WTC11 (cell line): ENCODE results near the gene TARP.
A peak's percentile ranks its signal among the peaks of the same experiment; 100 is the strongest.

Source experiments
- ATAC-seq: fragments of 200-7000 bp; cut with Tn5 transposase; 2 replicates; pipeline ENCODE4 v1.10.0; 2021; ENCODE audit warnings: mild to moderate bottlenecking, moderate library complexity
- CTCF ChIA-PET: fragments of 300-600 bp; sonication (Branson Sonifier 250); formaldehyde crosslinking; loops from one replicate; lab custom pipeline; 2021; ENCODE audit warnings: antibody characterized with exemption; lab: Charles Lee
- POLR2A ChIA-PET: fragments of 350-600 bp; sonication (Branson Sonifier 250); formaldehyde crosslinking; loops from one replicate; lab custom pipeline; 2021; ENCODE audit warnings: antibody characterized with exemption; lab: Charles Lee
- DNase-seq: peaks from one replicate; pipeline ENCODE4 v3.0.0; 2021; ENCODE audit warnings: low spot score
- H3K27ac Mint-ChIP-seq: 2 replicates; pipeline ENCODE4 v1.8.0; 2021; ENCODE audit warnings: mixed read lengths
- H3K27me3 Mint-ChIP-seq: 2 replicates; pipeline ENCODE4 v1.8.0; 2021; ENCODE audit warnings: low read depth, mild to moderate bottlenecking, moderate library complexity, mixed read lengths
- H3K36me3 Mint-ChIP-seq: 2 replicates; pipeline ENCODE4 v1.8.0; 2021; ENCODE audit warnings: mixed read lengths
- H3K4me1 Mint-ChIP-seq: 2 replicates; pipeline ENCODE4 v1.8.0; 2022; ENCODE audit warnings: mixed read lengths
- H3K4me3 Mint-ChIP-seq: 2 replicates; pipeline ENCODE4 v1.8.0; 2021; ENCODE audit warnings: mild to moderate bottlenecking, moderate library complexity, mixed read lengths
- H3K9me3 Mint-ChIP-seq: 2 replicates; pipeline ENCODE4 v1.8.0; 2021; ENCODE audit warnings: mixed read lengths
- AFF4 ChIP-seq: sonication (generic); formaldehyde crosslinking; IDR thresholded peaks from 2 replicates; pipeline ENCODE4 v1.8.1; 2023; ENCODE audit warnings: mild to moderate bottlenecking, missing genetic modification reagents, borderline replicate concordance
- ATF2 ChIP-seq: sonication (generic); formaldehyde crosslinking; IDR thresholded peaks from 2 replicates; pipeline ENCODE4 v1.8.1; 2022; ENCODE audit warnings: low read depth, missing genetic modification reagents, borderline replicate concordance
- CBFB ChIP-seq: sonication (generic); formaldehyde crosslinking; IDR thresholded peaks from 2 replicates; pipeline ENCODE4 v1.8.1; 2022; ENCODE audit warnings: mild to moderate bottlenecking, low read depth, missing genetic modification reagents
- CREB1 ChIP-seq: sonication (generic); formaldehyde crosslinking; IDR thresholded peaks from 2 replicates; pipeline ENCODE4 v1.8.0; 2023; ENCODE audit warnings: mild to moderate bottlenecking, missing genetic modification reagents
- ESRRA ChIP-seq: sonication (generic); formaldehyde crosslinking; IDR thresholded peaks from 2 replicates; pipeline ENCODE4 v1.8.1; 2022; ENCODE audit warnings: mild to moderate bottlenecking, missing genetic modification reagents, borderline replicate concordance
- ETV6 ChIP-seq: sonication (generic); formaldehyde crosslinking; IDR thresholded peaks from 2 replicates; pipeline ENCODE4 v1.8.1; 2022; ENCODE audit warnings: mild to moderate bottlenecking, missing genetic modification reagents
- FOXJ3 ChIP-seq: sonication (generic); formaldehyde crosslinking; IDR thresholded peaks from 2 replicates; pipeline ENCODE4 v1.9.0; 2021; ENCODE audit warnings: missing genetic modification reagents, mild to moderate bottlenecking, borderline replicate concordance
- GABPB1 ChIP-seq: sonication (generic); formaldehyde crosslinking; IDR thresholded peaks from 2 replicates; pipeline ENCODE4 v1.8.1; 2023; ENCODE audit warnings: mild to moderate bottlenecking, missing genetic modification reagents
- IRF2 ChIP-seq: sonication (generic); formaldehyde crosslinking; IDR thresholded peaks from 2 replicates; pipeline ENCODE4 v1.8.0; 2022; ENCODE audit warnings: low read depth, missing genetic modification reagents, borderline replicate concordance
- JAZF1 ChIP-seq: fragments of 250-450 bp; sonication (Bioruptor Pico); IDR thresholded peaks from 2 replicates; pipeline ENCODE4 v1.9.0; 2021; ENCODE audit warnings: moderate library complexity, mild to moderate bottlenecking, inconsistent platforms
- MXD4 ChIP-seq: fragments of 250-450 bp; sonication (Bioruptor Pico); IDR thresholded peaks from 2 replicates; pipeline ENCODE4 v1.8.0; 2021; ENCODE audit warnings: mild to moderate bottlenecking, moderate library complexity, borderline replicate concordance
- PRDM15 ChIP-seq: sonication (generic); formaldehyde crosslinking; IDR thresholded peaks from 2 replicates; pipeline ENCODE4 v1.8.0; 2022; ENCODE audit warnings: missing genetic modification reagents
- SMAD3 ChIP-seq: sonication (generic); formaldehyde crosslinking; IDR thresholded peaks from 2 replicates; pipeline ENCODE4 v1.8.0; 2022; ENCODE audit warnings: missing genetic modification reagents, mild to moderate bottlenecking, borderline replicate concordance
- TEAD4 ChIP-seq: sonication (generic); formaldehyde crosslinking; IDR thresholded peaks from 2 replicates; pipeline ENCODE4 v1.8.0; 2022; ENCODE audit warnings: mild to moderate bottlenecking, missing genetic modification reagents
- TP53 ChIP-seq: sonication (generic); formaldehyde crosslinking; IDR thresholded peaks from 2 replicates; pipeline ENCODE4 v1.8.1; 2023; ENCODE audit warnings: mild to moderate bottlenecking, missing genetic modification reagents
- ZNF219 ChIP-seq: sonication (generic); formaldehyde crosslinking; IDR thresholded peaks from 2 replicates; pipeline ENCODE4 v1.8.0; 2023; ENCODE audit warnings: missing genetic modification reagents, mild to moderate bottlenecking, borderline replicate concordance
- ZNF396 ChIP-seq: fragments of 250-450 bp; sonication (Bioruptor Pico); IDR thresholded peaks from 2 replicates; pipeline ENCODE4 v1.8.0; 2021; ENCODE audit warnings: mild to moderate bottlenecking, moderate library complexity, borderline replicate concordance
- TF ChIP-seq, protein P1 (sequence below): sonication (generic); formaldehyde crosslinking; IDR thresholded peaks from 2 replicates; pipeline ENCODE4 v1.8.0; 2023; ENCODE audit warnings: missing genetic modification reagents
- TF ChIP-seq, protein P2 (sequence below): sonication (generic); formaldehyde crosslinking; IDR thresholded peaks from 2 replicates; pipeline ENCODE4 v1.8.1; 2023; ENCODE audit warnings: mild to moderate bottlenecking, missing genetic modification reagents, moderate library complexity
- TF ChIP-seq, protein P3 (sequence below): fragments of 200-600 bp; IDR thresholded peaks from 2 replicates; pipeline ENCODE4 v1.8.0; 2022; ENCODE audit warnings: antibody characterized with exemption

Gene TARP

DNA sequence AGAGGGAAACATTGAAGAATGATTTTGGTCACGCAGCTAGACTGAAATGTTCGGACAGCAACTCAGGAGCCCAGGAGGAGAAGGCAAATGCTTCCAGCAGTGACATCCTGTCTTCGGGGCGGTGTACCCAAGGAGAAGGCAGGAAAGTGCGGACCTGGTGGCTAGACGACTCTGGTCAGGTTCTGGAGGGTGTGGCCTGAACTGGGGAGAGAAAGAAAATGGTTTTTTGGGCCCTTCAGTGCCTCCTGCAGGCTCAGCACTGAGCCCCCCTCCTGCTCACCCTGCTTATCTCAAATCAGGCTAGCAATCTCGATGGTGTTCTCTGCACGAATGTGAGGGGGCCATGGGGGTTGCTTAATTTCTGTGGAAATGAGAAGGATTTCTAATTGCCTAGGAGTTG lies 26.7 kb upstream of the TARP start:
- Mint-ChIP-seq H3K27me3 (no peaks in the 10 kb centered on the region), H3K36me3 (no peaks in the 10 kb centered on the region), H3K9me3 (no peaks in the 10 kb centered on the region), H3K4me3 (no peak overlapping the region), H3K27ac (no peak overlapping the region), H3K4me1 (peaks cover 11% of the 10 kb centered on the region; the same call in 1 of the 2 replicates)
- CTCF ChIA-PET, result interaction anchor here (1.5 to 2.3 kb wide), 2 partner anchors 31 to 35 kb away, joined by 3 to 6 read pairs; no protein-coding TSS in a partner anchor
- TF ChIP-seq PRDM15 (no peak), TEAD4 (CRISPR knock-in tag) (no peak), SMAD3 (no peak), FOXJ3 (no peak), ZNF396 (CRISPR knock-in tag) (no peak), ETV6 (CRISPR knock-in tag) (no peak), ESRRA (CRISPR knock-in tag) (no peak), JAZF1 (CRISPR knock-in tag) (no peak), ZNF219 (CRISPR knock-in tag) (no peak)
- TF ChIP-seq, protein P1, sequence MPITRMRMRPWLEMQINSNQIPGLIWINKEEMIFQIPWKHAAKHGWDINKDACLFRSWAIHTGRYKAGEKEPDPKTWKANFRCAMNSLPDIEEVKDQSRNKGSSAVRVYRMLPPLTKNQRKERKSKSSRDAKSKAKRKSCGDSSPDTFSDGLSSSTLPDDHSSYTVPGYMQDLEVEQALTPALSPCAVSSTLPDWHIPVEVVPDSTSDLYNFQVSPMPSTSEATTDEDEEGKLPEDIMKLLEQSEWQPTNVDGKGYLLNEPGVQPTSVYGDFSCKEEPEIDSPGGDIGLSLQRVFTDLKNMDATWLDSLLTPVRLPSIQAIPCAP (CRISPR knock-in tag), result no peak
- TF ChIP-seq, protein P2, sequence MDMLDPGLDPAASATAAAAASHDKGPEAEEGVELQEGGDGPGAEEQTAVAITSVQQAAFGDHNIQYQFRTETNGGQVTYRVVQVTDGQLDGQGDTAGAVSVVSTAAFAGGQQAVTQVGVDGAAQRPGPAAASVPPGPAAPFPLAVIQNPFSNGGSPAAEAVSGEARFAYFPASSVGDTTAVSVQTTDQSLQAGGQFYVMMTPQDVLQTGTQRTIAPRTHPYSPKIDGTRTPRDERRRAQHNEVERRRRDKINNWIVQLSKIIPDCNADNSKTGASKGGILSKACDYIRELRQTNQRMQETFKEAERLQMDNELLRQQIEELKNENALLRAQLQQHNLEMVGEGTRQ (CRISPR knock-in tag), result no peak
- ATAC-seq, result peak; percentile 86
- DNase-seq, result no peak
- POLR2A ChIA-PET, result no interaction called here

DNA sequence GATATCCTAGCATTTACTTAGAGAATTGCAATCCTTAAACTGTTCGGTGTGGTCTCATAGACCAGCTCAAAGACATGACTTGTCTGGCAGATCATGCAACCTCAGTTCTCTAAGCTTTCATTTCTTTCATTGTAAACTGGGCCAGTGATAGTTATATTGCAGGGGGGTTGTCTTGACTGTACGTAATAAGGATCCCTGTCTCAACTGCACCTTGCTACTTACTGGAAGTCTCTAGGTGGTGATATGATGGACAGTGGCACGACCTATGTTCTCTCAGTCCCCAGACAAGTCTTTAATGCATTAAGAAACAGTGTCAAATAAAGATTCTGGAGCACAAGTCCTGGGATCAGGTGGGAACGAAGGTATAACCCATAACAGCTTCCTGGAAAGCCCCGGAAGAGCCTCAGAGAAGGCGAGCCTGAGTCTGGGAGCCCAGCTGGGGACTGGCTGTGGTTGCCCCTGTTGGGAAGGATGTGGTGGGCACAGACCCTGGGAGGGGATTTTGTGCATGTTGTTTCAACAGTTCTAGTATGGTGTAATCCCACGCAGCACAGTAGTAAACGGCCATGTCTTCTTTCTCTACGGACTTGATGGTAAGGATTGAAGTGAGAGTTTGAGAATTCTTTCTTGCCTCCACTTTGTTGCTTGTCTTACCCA lies 26.0 kb upstream of the TARP start:
- H3K36me3 Mint-ChIP-seq, result no peaks in the 10 kb centered on the region
- H3K4me1 Mint-ChIP-seq, result 0 out of 2 replicates have a peak, but pooled peaks cover 6% of the 10 kb centered on the region
- no peaks in the 10 kb centered on the region for H3K9me3 Mint-ChIP-seq
- POLR2A ChIA-PET, result no interaction called here
- CTCF ChIA-PET, result interaction anchor here (0.8 to 2.3 kb wide), 5 partner anchors 19 to 77 kb away, joined by 3 to 6 read pairs (median 3); no protein-coding TSS in a partner anchor
- DNase-seq (no peak), ATAC-seq (no peak)
- H3K4me3 Mint-ChIP-seq, result no peak overlapping the region
- no peak overlapping the region for H3K27ac Mint-ChIP-seq
- H3K27me3 Mint-ChIP-seq, result no peaks in the 10 kb centered on the region
- TF ChIP-seq MXD4 (CRISPR knock-in tag) (no peak), AFF4 (CRISPR knock-in tag) (no peak), TP53 (CRISPR knock-in tag) (no peak), GABPB1 (no peak), ZNF396 (CRISPR knock-in tag) (no peak), CREB1 (CRISPR knock-in tag) (no peak), IRF2 (no peak), CBFB (no peak), ATF2 (no peak)
- TF ChIP-seq, protein P3, sequence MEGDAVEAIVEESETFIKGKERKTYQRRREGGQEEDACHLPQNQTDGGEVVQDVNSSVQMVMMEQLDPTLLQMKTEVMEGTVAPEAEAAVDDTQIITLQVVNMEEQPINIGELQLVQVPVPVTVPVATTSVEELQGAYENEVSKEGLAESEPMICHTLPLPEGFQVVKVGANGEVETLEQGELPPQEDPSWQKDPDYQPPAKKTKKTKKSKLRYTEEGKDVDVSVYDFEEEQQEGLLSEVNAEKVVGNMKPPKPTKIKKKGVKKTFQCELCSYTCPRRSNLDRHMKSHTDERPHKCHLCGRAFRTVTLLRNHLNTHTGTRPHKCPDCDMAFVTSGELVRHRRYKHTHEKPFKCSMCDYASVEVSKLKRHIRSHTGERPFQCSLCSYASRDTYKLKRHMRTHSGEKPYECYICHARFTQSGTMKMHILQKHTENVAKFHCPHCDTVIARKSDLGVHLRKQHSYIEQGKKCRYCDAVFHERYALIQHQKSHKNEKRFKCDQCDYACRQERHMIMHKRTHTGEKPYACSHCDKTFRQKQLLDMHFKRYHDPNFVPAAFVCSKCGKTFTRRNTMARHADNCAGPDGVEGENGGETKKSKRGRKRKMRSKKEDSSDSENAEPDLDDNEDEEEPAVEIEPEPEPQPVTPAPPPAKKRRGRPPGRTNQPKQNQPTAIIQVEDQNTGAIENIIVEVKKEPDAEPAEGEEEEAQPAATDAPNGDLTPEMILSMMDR, result no peak
